OCI-LY1 (cell line): ENCODE data around the gene LHX3.

Experiments used
- CTCF ChIP-seq: fragments of 200-600 bp; sonication (generic), shearing (Covaris generic); IDR thresholded peaks from 2 replicates; pipeline ENCODE4 v1.5.1; 2017; ENCODE audit warnings: mild to moderate bottlenecking, antibody characterized with exemption, low read length, moderate library complexity, mixed read lengths
- EZH2 ChIP-seq: fragments of 200-600 bp; sonication (generic), shearing (Covaris generic); IDR thresholded peaks from 2 replicates; pipeline ENCODE4 v1.8.0; 2017; ENCODE audit warnings: borderline replicate concordance, mixed run types, mild to moderate bottlenecking, antibody characterized with exemption, low read length, moderate library complexity, mixed read lengths

GRCh38 chr9:136191960-136192286, 13.0 kb downstream of the LHX3 start:
- TF ChIP-seq CTCF (no peak), EZH2 (no peak)
